Left forelimb (tissue), 1 donor: ENCODE data around the gene CORO7.
A peak's percentile ranks its signal among the peaks of the same experiment; 100 is the strongest.

ENCODE experiments used
- DNase-seq: peaks from one replicate; pipeline ENCODE4 v3.0.0-alpha.2; 2018; ENCODE audit warnings: low spot score

CORO7 gene

GRCh38 chr16:4426021-4426684, 9.8 kb upstream of the CORO7 start:
- DNase-seq: no peak

- DNase-seq: peak; percentile 95
These were observed 9.1 kb upstream of the CORO7 start, which contains the start of gene DNAJA3 for GRCh38 chr16:4425378-4426020. Gene DNAJA3, plus strand, starts transcription at chr16:4425868. Its CDS starts 14 bp downstream, at chr16:4425882.

GRCh38 chr16:4420505-4421105, 4.2 kb upstream of the CORO7 start:
- DNase-seq: no peak

DNA sequence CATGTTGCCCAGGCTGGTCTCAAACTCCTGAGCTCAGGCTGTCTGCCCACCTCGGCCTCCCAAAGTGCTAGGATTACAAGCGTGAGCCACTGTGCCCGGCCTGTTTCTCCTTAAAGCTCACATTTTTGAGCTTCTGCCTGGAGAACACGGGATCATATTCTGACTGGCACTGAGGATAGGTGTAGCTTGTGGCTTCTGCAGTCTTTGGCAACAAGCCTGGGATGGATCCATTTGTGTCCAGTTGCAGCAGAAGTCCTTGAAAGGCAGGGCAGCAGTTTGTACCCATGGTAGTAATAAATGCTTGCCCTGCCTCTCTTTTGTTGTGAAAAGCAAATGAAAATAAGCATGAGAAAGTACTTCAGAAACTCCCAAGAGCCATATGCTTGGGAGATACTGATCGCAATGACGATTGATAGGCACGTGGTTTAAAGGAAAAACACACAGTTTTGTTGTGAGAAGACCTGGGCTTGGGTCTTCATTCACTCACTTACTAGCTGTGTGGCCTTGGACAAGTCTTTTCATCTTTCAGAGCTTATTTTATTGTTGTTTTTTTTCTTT, 3.1 kb upstream of the CORO7 start:
- no peak for DNase-seq

DNA sequence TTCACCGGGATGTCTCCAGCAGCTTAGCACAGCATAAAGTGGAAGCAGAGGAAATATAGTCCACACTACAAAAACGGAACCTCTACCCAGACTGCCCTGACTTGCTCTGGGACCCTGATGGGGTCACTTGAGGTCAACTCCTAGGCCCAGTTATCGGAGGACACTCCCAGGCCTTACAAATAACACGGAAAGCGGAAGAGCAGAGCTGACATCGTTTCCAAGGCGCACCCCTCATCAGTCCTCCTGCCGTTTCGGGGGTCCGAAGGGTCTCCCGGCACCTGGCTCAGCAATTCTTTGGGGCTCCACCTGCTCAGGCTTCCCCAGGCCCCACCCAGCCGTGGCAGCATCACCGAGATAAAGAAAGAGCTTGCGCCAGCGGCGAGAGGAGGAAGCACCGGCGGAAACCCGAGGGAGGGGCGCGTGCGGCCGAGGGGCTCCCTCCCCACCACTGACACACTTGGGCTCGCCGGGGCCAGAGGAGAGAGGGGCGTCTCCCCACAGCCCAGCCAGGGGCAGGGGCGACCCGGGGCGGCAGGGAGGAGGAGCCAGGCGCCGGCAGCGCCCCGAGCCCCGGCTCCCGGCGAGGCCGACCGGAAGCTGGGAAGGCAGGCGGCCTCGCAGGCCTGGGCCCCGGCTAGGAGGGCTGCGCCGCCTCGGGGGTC, 727 bp downstream of the CORO7 start:
- DNase-seq: no peak

- no peak for DNase-seq
These were observed 2.0 kb downstream of the CORO7 start for GRCh38 chr16:4414187-4414917.

DNA sequence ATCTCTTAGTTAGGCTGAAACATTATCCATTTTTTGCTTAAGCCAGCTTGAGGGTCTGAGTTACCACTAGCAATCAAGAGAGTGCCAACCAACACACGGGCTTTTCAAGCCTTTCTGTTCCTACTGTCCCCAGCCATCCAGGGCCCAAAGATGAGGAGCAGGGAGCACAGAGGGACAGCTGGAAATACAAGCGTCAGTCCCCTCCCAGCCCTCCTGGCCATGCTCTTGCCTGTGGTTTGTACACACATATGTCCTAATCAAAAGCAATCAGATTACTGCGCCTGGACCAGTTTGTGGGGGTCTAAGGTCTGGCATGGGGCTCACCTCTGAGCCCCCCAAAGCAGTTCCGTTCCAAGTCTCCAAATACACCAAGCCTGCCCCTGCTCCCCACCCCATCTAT, 3.5 kb downstream of the CORO7 start:
- DNase-seq: no peak

DNA sequence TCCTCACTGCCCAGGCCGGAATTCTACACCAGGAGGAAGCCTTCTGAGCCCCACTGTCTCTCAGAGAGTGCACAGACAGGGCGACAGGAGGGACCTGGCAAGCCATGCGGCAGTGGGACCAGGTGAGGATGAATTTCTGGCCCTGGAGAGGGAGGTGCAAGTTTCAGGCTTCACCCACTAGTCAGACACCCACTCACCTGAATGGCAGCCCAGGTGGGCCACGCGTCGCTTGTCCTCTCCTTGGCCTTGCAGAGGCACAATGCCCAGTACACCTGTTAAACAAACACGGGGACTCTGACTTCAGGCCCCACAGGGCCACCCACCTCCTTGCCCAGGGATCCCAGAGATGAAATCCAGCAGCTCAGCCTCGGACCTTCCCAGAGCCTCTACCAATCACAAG, 4.2 kb downstream of the CORO7 start:
- DNase-seq: no peak

GRCh38 chr16:4411684-4412083, 4.7 kb downstream of the CORO7 start:
- DNase-seq: peak; percentile 85

DNA sequence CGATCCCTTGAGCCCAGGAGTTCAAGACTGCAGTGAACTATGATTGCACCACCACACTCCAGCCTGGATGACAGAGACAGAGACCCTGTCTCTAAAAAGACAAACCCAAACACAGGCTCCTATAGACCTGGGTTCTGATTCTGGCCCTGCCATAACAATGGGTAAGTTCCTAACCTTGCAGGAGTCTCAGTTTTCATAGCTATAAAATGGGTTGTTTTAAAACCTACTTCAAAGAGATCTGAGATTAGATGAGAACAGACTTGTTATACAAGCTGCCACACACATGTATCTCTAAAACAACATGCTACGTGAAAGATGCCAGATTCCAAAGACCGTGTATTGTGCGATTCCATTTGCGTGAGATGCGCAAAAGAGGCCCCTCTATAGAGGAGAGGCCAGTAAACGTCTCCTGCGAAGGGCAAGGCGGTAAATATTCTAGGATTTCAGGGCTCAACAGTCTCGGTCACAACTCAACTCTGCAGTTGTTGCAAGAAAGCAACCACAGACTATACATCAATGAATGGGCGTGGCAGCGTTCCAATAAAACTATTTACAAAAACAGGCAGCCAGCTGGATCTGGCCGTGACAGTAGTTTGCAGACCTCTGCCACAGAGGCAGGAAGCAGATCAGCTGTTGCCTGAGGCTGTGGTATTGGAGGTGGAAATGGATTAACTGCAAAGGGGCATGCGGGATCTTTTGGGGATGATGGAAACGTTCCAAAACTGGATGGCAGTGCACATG, 5.9 kb downstream of the CORO7 start:
- DNase-seq: no peak

DNA sequence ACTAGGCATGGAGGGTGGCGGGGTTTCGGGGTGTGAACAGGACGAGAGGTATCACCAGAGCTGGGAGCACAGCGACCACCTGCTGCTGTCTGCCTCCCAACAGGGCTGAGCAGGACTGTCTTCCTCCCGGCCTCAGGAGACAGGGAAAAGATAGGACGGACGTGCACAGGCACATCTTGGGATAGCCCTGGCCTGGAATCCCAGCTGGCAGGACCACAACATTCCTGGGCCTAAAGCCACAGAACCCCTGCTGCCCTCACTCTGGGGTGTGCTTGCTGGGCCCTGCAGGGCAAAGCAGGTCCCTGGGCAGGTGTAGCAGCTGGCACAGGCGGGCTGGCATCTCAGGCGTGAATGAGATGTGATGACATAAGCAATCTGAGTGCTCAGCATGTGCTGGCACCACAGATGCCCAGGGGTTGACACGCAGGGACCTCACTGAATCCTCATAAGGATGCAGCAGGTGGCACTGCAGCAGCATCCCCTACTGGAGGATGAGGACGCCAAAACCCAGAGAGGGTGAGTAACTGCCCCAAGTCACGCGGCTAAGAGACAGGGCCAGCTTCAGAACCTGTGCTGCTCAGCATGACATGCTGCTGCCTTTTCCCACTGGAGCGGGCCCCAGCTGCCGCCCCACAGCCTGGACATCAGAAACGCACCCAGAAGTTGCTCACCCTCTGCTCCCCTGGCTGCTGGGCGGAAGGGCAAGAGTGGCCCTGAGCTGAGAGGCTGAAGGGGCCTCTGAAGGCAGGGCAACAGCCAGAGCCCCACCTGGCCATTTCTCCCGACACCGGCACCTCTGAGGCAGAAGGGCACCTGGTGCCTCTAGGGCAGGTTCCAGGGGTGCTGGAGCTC, 7.1 kb downstream of the CORO7 start:
- no peak for DNase-seq

DNA sequence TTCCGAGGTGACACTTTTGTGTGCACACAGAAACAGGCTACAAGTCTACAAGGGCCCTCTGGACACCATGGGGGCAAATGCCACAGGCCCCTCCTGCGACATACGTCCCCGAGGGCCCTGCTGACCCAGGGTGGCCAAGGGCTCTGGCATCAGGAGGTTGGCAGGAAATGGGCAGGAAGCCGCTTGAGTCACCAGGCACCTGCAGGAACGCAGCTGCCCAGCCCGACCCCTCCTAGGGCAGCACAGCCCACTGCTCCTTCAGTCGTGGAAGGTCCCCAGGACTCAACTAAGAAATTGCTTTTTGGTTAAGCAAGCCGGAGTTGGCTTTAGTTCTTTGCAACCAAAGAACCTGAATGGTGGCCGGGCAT, 8.1 kb downstream of the CORO7 start:
- DNase-seq: no peak

GRCh38 chr16:4407543-4408322, 8.7 kb downstream of the CORO7 start:
- DNase-seq: no peak

- no peak for DNase-seq
These were observed 11.3 kb downstream of the CORO7 start for GRCh38 chr16:4404967-4405696.

DNA sequence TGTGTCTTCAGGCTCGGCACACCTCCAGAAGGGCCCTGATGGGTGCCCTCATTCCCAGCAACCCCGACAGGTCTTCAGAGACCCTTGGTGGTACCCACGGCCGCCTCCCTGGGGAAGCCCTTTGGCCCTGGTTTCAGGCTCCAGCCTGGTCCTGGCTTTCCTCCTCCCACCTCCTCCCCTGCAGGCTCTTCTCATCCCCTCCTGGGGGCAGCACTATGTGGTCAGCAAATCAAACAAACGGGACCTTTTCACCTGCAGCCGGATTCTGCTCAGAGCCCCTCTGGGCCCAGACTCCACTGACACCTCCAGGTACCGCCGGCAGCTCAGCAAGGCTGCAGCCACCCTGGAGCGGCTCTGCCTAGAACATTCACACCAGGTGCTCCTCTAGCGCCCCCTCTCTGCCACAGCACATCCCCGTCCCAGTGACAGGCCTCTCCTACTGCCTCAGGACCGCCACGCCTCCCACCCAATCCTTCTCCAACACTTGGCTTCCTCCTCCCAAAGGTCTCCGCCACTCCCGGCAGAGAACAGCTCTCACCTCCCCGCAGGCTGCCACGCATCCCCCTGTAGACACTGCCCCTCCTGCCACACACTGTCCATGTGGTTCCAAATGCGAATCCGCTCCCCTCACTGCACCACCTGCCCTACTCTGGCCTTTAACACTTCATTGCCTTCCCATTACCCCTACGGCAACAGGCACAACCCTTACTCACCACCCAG, 12.0 kb downstream of the CORO7 start:
- no peak for DNase-seq

- no peak for DNase-seq
These were observed 13.1 kb downstream of the CORO7 start for GRCh38 chr16:4403133-4403949.

DNA sequence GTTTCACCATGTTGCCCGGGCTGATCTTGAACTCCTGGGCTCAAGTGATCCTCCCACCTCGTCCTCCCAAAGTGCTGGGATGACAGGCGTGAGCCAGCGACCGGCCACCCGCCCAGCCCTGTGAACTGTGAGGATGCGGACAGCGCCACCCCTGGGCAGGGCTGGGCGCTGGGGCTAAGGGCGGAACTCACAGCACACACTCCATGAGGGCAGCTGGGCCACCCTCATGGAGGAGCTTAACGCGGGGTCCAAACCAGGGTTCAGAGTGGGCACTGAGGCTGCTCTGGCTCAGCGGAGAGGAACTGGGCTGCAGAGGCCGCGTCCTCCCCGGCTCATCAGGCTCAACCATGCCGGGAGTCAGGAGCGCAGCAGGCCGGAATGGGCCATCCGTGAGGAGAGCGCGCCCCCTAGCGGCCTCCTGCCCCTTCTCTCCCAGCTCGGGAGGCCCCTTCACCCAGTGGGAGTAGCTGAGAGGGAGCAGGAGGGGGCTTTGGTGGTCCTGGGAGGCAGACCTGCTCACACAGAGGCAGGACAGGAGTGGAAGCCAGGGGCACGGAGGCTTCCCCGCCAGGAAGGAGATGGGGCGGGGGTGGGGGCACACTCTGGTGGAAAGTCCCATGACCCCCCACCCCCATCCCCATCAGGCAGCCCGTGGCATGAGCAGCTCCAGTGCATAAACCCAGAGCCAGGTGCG, 13.8 kb downstream of the CORO7 start:
- peak; percentile 92 for DNase-seq
